ENCODE data around the gene POLR2C.

DNA sequence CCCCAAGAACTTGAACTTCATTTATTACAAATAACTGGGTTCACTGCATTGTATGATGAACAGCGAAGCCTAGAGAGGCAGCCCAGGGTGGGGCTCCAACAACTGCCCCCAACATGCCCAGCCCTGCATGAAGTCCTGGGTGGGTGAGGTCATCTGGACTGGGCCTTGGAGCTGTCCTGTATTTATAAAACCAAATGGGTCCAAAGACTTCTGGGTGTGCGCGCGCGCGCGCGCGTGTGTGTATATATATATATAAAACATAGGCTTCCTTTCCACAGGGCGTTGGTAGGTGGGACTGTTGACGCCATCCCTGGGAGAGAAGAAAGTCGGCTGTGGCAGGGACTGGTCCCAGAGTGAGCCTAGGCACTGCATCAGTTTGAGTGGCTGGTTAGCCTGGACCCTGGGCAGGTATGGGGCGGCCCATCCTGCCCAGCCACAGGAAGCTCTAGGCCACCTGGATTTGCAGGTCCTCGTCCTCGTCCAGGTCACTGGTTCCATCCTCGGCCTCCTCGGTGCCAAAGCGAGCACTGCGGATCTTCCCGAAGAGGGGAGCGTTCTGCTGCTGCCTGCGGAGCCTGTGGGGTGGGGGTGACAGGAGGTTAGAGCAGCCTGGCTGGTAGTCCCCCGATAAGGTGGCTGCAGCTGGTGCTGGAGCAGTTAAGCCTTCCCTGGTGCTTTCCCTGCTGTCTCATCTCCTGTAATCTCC, 50.0 kb downstream of the POLR2C start:
- TF ChIP-seq, protein P1, sequence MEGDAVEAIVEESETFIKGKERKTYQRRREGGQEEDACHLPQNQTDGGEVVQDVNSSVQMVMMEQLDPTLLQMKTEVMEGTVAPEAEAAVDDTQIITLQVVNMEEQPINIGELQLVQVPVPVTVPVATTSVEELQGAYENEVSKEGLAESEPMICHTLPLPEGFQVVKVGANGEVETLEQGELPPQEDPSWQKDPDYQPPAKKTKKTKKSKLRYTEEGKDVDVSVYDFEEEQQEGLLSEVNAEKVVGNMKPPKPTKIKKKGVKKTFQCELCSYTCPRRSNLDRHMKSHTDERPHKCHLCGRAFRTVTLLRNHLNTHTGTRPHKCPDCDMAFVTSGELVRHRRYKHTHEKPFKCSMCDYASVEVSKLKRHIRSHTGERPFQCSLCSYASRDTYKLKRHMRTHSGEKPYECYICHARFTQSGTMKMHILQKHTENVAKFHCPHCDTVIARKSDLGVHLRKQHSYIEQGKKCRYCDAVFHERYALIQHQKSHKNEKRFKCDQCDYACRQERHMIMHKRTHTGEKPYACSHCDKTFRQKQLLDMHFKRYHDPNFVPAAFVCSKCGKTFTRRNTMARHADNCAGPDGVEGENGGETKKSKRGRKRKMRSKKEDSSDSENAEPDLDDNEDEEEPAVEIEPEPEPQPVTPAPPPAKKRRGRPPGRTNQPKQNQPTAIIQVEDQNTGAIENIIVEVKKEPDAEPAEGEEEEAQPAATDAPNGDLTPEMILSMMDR (IDR thresholded peaks at IDR 0.05; ENCODE audit: poor library complexity): no peak
- no peak for TF ChIP-seq EZH2 (IDR thresholded peaks at IDR 0.05; ENCODE audit: borderline replicate concordance)
- TF ChIP-seq EZH2phosphoT487 (IDR thresholded peaks at IDR 0.05; ENCODE audit: low read depth, severe bottlenecking, unreplicated experiment): no peak

Data from hepatocyte (in vitro differentiated cells).